ENCODE results near the gene MAPK8IP3. TPM values are rescaled to one million over a fixed set of nuclear protein-coding genes. Genes with fewer than 3 reads are reported as not detected.

MAPK8IP3 gene
- total RNA-seq, 1 experiment from 2014 or later: 72.3 TPM

DNA sequence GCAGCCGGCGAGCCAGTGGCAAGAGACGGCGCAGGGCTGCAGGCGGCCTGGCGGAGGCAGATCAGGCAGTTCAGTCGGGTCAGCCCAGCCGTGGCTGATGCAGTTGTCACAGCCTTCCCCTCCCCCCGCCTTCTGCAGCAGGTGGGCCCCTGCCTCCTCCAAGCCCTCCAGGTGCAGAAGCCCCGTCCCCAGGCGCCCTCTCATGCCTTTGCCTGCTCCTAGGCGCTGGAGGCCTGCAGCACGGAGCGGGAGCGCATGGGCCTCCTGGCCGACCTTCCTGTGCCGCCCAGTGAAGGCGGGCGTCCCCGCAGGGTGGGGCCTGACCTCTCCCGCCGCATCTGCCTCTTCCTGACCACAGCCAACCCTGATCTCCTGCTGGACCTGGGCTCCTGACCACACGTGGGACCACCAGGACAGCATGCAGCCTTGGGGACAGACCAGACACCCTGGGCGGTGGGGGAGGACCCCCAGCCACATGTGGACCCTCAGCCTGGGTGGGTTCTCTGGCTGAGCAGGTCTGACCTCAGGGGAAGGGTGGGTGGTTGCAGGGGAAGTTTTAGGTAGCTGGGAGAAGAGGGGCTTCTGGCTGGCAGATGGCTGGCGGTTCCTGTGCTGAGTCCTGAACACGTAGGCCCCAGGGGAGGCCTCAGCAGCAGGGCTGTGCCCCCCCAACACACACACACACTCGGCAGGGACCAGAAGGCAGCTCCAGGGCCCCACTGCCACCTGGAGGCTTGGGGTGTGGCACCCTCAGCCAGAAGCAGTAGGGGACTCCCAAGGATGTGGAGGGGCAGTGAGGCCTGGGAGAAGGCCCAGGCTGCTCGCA lies 70.1 kb downstream of the MAPK8IP3 start:
- H3K27ac Mint-ChIP-seq: no peak overlapping the region
- POLR2A ChIA-PET: no interaction called here
- CTCF ChIA-PET: no interaction called here
- no peaks in the 10 kb centered on the region; the same call in 1 of the 2 replicates for H3K27me3 Mint-ChIP-seq (ENCODE audit: low read depth)
- TF ChIP-seq, protein P1, sequence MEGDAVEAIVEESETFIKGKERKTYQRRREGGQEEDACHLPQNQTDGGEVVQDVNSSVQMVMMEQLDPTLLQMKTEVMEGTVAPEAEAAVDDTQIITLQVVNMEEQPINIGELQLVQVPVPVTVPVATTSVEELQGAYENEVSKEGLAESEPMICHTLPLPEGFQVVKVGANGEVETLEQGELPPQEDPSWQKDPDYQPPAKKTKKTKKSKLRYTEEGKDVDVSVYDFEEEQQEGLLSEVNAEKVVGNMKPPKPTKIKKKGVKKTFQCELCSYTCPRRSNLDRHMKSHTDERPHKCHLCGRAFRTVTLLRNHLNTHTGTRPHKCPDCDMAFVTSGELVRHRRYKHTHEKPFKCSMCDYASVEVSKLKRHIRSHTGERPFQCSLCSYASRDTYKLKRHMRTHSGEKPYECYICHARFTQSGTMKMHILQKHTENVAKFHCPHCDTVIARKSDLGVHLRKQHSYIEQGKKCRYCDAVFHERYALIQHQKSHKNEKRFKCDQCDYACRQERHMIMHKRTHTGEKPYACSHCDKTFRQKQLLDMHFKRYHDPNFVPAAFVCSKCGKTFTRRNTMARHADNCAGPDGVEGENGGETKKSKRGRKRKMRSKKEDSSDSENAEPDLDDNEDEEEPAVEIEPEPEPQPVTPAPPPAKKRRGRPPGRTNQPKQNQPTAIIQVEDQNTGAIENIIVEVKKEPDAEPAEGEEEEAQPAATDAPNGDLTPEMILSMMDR (IDR thresholded peaks at IDR 0.05): no peak
- TF ChIP-seq NFE2L1 (CRISPR knock-in tag; IDR thresholded peaks at IDR 0.05) (no peak), SMAD4 (CRISPR knock-in tag; IDR thresholded peaks at IDR 0.05) (no peak), TP53 (CRISPR knock-in tag; IDR thresholded peaks at IDR 0.05) (no peak), ZBTB21 (CRISPR knock-in tag; IDR thresholded peaks at IDR 0.05; ENCODE audit: borderline replicate concordance) (no peak), NR2C2 (CRISPR knock-in tag; IDR thresholded peaks at IDR 0.05) (no peak), ZNF219 (CRISPR knock-in tag; IDR thresholded peaks at IDR 0.05; ENCODE audit: borderline replicate concordance) (no peak), PRRX2 (CRISPR knock-in tag; IDR thresholded peaks at IDR 0.05) (no peak), CREM (CRISPR knock-in tag; IDR thresholded peaks at IDR 0.05) (no peak), ATF1 (CRISPR knock-in tag; IDR thresholded peaks at IDR 0.05) (no peak), CREB1 (CRISPR knock-in tag; IDR thresholded peaks at IDR 0.05) (no peak), ELF4 (CRISPR knock-in tag; IDR thresholded peaks at IDR 0.05; ENCODE audit: low read depth) (no peak), NFATC4 (CRISPR knock-in tag; IDR thresholded peaks at IDR 0.05) (no peak)
- TF ChIP-seq, protein P2, sequence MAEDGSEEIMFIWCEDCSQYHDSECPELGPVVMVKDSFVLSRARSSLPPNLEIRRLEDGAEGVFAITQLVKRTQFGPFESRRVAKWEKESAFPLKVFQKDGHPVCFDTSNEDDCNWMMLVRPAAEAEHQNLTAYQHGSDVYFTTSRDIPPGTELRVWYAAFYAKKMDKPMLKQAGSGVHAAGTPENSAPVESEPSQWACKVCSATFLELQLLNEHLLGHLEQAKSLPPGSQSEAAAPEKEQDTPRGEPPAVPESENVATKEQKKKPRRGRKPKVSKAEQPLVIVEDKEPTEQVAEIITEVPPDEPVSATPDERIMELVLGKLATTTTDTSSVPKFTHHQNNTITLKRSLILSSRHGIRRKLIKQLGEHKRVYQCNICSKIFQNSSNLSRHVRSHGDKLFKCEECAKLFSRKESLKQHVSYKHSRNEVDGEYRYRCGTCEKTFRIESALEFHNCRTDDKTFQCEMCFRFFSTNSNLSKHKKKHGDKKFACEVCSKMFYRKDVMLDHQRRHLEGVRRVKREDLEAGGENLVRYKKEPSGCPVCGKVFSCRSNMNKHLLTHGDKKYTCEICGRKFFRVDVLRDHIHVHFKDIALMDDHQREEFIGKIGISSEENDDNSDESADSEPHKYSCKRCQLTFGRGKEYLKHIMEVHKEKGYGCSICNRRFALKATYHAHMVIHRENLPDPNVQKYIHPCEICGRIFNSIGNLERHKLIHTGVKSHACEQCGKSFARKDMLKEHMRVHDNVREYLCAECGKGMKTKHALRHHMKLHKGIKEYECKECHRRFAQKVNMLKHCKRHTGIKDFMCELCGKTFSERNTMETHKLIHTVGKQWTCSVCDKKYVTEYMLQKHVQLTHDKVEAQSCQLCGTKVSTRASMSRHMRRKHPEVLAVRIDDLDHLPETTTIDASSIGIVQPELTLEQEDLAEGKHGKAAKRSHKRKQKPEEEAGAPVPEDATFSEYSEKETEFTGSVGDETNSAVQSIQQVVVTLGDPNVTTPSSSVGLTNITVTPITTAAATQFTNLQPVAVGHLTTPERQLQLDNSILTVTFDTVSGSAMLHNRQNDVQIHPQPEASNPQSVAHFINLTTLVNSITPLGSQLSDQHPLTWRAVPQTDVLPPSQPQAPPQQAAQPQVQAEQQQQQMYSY (CRISPR knock-in tag; IDR thresholded peaks at IDR 0.05): no peak
- TF ChIP-seq, protein P3, sequence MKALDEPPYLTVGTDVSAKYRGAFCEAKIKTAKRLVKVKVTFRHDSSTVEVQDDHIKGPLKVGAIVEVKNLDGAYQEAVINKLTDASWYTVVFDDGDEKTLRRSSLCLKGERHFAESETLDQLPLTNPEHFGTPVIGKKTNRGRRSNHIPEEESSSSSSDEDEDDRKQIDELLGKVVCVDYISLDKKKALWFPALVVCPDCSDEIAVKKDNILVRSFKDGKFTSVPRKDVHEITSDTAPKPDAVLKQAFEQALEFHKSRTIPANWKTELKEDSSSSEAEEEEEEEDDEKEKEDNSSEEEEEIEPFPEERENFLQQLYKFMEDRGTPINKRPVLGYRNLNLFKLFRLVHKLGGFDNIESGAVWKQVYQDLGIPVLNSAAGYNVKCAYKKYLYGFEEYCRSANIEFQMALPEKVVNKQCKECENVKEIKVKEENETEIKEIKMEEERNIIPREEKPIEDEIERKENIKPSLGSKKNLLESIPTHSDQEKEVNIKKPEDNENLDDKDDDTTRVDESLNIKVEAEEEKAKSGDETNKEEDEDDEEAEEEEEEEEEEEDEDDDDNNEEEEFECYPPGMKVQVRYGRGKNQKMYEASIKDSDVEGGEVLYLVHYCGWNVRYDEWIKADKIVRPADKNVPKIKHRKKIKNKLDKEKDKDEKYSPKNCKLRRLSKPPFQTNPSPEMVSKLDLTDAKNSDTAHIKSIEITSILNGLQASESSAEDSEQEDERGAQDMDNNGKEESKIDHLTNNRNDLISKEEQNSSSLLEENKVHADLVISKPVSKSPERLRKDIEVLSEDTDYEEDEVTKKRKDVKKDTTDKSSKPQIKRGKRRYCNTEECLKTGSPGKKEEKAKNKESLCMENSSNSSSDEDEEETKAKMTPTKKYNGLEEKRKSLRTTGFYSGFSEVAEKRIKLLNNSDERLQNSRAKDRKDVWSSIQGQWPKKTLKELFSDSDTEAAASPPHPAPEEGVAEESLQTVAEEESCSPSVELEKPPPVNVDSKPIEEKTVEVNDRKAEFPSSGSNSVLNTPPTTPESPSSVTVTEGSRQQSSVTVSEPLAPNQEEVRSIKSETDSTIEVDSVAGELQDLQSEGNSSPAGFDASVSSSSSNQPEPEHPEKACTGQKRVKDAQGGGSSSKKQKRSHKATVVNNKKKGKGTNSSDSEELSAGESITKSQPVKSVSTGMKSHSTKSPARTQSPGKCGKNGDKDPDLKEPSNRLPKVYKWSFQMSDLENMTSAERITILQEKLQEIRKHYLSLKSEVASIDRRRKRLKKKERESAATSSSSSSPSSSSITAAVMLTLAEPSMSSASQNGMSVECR (CRISPR knock-in tag; IDR thresholded peaks at IDR 0.05; ENCODE audit: borderline replicate concordance): no peak
- TF ChIP-seq, protein P4, sequence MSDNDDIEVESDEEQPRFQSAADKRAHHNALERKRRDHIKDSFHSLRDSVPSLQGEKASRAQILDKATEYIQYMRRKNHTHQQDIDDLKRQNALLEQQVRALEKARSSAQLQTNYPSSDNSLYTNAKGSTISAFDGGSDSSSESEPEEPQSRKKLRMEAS (CRISPR knock-in tag; IDR thresholded peaks at IDR 0.05): no peak
- DNase-seq (ENCODE audit: low spot score): no peak
- peaks cover 4% of the 10 kb centered on the region for H3K36me3 Mint-ChIP-seq
- H3K9me3 Mint-ChIP-seq: no peaks in the 10 kb centered on the region
- ATAC-seq: no peak
- H3K4me1 Mint-ChIP-seq: no peaks in the 10 kb centered on the region; the same call in none of the 2 replicates
- no peak overlapping the region for H3K4me3 Mint-ChIP-seq

DNA sequence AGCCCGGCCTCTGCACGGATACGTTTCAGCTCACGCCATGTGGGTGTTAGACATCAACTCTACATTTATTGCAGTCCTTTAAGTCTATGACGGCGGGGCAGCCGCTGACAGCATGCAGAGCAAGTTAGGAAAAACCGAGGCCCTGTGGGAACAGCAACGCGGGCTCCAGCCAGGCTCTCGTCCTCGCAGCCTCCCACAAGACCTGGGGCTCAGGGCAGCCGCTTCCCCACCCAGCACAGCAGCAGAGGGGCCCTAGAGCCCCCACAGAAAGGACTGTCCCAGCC lies 70.6 kb downstream of the MAPK8IP3 start:
- no peak overlapping the region for H3K4me3 Mint-ChIP-seq
- ATAC-seq (no peak), DNase-seq (ENCODE audit: low spot score) (no peak)
- CTCF ChIA-PET: no interaction called here
- H3K4me1 Mint-ChIP-seq: peaks cover 5% of the 10 kb centered on the region
- no peaks in the 10 kb centered on the region; the same call in 1 of the 2 replicates for H3K27me3 Mint-ChIP-seq (ENCODE audit: low read depth)
- no peak overlapping the region for H3K27ac Mint-ChIP-seq
- POLR2A ChIA-PET: no interaction called here
- TF ChIP-seq, protein P5, sequence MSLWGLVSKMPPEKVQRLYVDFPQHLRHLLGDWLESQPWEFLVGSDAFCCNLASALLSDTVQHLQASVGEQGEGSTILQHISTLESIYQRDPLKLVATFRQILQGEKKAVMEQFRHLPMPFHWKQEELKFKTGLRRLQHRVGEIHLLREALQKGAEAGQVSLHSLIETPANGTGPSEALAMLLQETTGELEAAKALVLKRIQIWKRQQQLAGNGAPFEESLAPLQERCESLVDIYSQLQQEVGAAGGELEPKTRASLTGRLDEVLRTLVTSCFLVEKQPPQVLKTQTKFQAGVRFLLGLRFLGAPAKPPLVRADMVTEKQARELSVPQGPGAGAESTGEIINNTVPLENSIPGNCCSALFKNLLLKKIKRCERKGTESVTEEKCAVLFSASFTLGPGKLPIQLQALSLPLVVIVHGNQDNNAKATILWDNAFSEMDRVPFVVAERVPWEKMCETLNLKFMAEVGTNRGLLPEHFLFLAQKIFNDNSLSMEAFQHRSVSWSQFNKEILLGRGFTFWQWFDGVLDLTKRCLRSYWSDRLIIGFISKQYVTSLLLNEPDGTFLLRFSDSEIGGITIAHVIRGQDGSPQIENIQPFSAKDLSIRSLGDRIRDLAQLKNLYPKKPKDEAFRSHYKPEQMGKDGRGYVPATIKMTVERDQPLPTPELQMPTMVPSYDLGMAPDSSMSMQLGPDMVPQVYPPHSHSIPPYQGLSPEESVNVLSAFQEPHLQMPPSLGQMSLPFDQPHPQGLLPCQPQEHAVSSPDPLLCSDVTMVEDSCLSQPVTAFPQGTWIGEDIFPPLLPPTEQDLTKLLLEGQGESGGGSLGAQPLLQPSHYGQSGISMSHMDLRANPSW (CRISPR knock-in tag; conservative IDR thresholded peaks at IDR 0.05; ENCODE audit: low read depth): no peak
- no peak for TF ChIP-seq FOXJ3 (CRISPR knock-in tag; IDR thresholded peaks at IDR 0.05; ENCODE audit: borderline replicate concordance)
- no peak for TF ChIP-seq ZNF263 (CRISPR knock-in tag; IDR thresholded peaks at IDR 0.05; ENCODE audit: low read depth)
- TF ChIP-seq TEAD4 (CRISPR knock-in tag; IDR thresholded peaks at IDR 0.05): no peak
- TF ChIP-seq, protein P6, sequence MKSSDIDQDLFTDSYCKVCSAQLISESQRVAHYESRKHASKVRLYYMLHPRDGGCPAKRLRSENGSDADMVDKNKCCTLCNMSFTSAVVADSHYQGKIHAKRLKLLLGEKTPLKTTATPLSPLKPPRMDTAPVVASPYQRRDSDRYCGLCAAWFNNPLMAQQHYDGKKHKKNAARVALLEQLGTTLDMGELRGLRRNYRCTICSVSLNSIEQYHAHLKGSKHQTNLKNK (CRISPR knock-in tag; IDR thresholded peaks at IDR 0.05): no peak
- no peak for TF ChIP-seq RELA (CRISPR knock-in tag; IDR thresholded peaks at IDR 0.05; ENCODE audit: borderline replicate concordance)
- peaks cover 4% of the 10 kb centered on the region for H3K36me3 Mint-ChIP-seq
- H3K9me3 Mint-ChIP-seq: no peaks in the 10 kb centered on the region
